ENCODE data around the gene FUCA1. TPM values are rescaled to one million over a fixed set of nuclear protein-coding genes. Genes with fewer than 3 reads are reported as not detected.

The FUCA1 gene
- total RNA-seq, 2 experiments from 2014 or later: 3.6 to 4.1 TPM

DNA sequence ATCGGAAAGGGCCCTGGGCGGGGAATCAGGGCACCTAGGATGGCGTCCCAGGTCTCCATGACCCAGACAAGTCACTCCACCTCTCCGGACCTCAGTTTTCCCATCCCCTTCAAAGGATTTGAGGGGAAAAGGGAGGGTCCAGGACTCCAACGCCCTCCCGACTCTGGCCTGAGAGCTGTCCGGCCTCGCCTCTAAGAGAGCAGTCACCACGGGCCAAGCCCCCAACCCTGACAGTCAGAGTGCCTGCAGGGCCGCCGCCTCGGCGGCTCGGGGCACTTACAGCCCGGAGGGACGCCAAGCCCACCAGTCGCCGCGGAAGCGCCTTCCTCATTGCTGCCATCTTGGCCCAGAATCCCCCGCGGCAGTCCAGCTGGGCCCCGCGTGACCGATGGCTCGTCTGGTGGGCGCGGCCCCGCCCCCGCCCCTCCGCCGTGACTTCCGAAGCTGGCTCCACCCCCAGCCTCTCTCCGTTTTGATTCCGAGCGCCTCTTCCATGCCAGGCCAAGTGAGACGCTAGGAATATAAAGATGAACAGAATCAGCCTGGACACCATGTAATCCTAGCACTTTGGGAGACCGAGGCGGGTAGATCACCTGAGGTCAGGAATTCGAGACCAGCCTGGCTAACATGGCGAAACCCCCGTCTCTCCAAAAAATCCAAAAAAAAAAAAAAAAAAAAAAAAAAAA is 42.9 kb downstream of the FUCA1 start, which contains the start of gene HMGCL:
HMGCL (minus strand) TSS at position 354 of the 686 bp plus-strand sequence; CDS start at position 340, 14 bp downstream.
- ATAC-seq (ENCODE audit: poor library complexity): peak; percentile 94
- DNase-seq: peak; percentile 72 to 94 (median 83)
- no peaks in the 10 kb centered on the region for H3K9me3 Mint-ChIP-seq
- H3K27me3 Mint-ChIP-seq: no peaks in the 10 kb centered on the region
- H3K27me3 ChIP-seq (ENCODE audit: control insufficient read depth in 1 of 2, insufficient read depth in 2 of 2, low read length in 2 of 2): no peaks in the 10 kb centered on the region
- intact Hi-C loops (cut with DNase I, micrococcal nuclease): loop anchor here (1.0 to 10.0 kb wide), 4 partner anchors 13 to 1510 kb away; partner anchors contain the start of genes FUCA1 (in 1 of the 2) and TMEM50A (in 1 of the 2)
- H3K27ac ChIP-seq (ENCODE audit: low read depth in 1 of 2, low read length in 2 of 2): peak within 1 kb of the TSS; percentile 84 to 92
- peaks cover 20% of the 10 kb centered on the region for H3K4me1 Mint-ChIP-seq (ENCODE audit: low read depth)
- ChIA-PET CTCF (interaction anchor here (0.9 to 5.5 kb wide), 4 partner anchors 15 to 134 kb away, joined by 3 to 44 read pairs (median 6); partner anchors contain the start of genes LYPLA2 and RPL11), POLR2A (interaction anchor here (0.6 to 2.3 kb wide), 18 partner anchors 14 to 1019 kb away, joined by 3 to 32 read pairs (median 3); partner anchors contain the start of genes ELOA, GALE, HNRNPR and PITHD1)
- H3K36me3 Mint-ChIP-seq (ENCODE audit: low read depth): peaks cover 16% of the 10 kb centered on the region
- H3K4me3 Mint-ChIP-seq: peak within 1 kb of the TSS; percentile 96
- H3K9me3 ChIP-seq (ENCODE audit: control insufficient read depth in 1 of 2, insufficient read depth in 1 of 2, low read length in 2 of 2): no peaks in the 10 kb centered on the region
- H3K4me3 ChIP-seq (ENCODE audit: low read length): peak within 1 kb of the TSS; percentile 93
- peaks cover 15% of the 10 kb centered on the region for H3K4me1 ChIP-seq (ENCODE audit: insufficient read depth, low read length)
- peak within 1 kb of the TSS; percentile 96 for H3K27ac Mint-ChIP-seq
- TF ChIP-seq, protein P1, sequence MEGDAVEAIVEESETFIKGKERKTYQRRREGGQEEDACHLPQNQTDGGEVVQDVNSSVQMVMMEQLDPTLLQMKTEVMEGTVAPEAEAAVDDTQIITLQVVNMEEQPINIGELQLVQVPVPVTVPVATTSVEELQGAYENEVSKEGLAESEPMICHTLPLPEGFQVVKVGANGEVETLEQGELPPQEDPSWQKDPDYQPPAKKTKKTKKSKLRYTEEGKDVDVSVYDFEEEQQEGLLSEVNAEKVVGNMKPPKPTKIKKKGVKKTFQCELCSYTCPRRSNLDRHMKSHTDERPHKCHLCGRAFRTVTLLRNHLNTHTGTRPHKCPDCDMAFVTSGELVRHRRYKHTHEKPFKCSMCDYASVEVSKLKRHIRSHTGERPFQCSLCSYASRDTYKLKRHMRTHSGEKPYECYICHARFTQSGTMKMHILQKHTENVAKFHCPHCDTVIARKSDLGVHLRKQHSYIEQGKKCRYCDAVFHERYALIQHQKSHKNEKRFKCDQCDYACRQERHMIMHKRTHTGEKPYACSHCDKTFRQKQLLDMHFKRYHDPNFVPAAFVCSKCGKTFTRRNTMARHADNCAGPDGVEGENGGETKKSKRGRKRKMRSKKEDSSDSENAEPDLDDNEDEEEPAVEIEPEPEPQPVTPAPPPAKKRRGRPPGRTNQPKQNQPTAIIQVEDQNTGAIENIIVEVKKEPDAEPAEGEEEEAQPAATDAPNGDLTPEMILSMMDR (IDR thresholded peaks at IDR 0.05): no peak
- no peaks in the 10 kb centered on the region for H3K36me3 ChIP-seq (ENCODE audit: insufficient read depth, low read length)

DNA sequence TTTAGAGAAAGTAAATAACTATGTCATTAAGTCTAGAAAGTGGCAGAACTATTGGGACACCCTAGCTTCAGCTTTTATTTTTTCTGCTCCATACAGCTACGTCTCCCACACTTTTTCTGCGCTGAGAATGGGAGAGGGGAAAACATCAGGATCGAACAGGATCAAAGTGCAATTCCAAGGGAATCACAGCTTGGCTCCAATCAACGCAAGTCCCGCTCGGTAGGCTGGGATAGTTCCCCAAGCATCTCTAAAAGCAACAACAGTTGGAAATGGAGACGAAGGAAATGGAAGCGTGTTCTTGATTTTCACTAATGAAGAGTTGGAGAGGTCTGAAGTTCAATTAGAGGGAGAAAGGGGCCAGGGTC is 43.4 kb downstream of the FUCA1 start:
- H3K9me3 Mint-ChIP-seq: no peaks in the 10 kb centered on the region
- peak; percentile 12 for ATAC-seq (ENCODE audit: poor library complexity)
- CTCF ChIA-PET: interaction anchor here (0.9 to 5.5 kb wide), 3 partner anchors 14 to 133 kb away, joined by 3 to 44 read pairs (median 7); partner anchors contain the start of gene RPL11

DNA sequence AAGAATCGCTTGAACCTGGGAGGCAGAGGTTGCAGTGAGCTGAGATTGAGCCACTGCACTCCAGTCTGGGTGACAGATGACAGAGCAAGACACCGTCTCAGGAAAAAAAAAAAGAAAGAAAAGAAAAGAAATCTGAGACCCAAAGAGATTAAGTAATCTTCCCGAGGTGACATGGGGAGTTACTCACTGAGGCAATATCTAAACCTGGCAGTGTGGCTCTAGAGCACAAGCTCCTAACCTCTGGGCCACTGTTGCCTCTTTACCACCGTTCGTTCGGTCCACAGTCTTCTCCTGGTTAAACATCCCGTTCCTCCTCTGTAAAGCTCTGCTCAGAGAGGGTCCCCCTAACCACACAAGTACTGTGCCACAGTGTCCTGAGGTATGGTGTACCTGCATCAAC is 44.3 kb downstream of the FUCA1 start:
- Mint-ChIP-seq H3K9me3 (no peaks in the 10 kb centered on the region), H3K27me3 (no peaks in the 10 kb centered on the region), H3K27ac (peak overlapping the region; percentile 96), H3K36me3 (ENCODE audit: low read depth) (peaks cover 19% of the 10 kb centered on the region), H3K4me1 (ENCODE audit: low read depth) (peaks cover 20% of the 10 kb centered on the region), H3K4me3 (peak overlapping the region; percentile 85)
- POLR2A ChIA-PET: interaction anchor here (1.5 to 2.1 kb wide), 3 partner anchors 14 to 32 kb away, joined by 3 to 32 read pairs (median 10); partner anchors contain the start of gene GALE
- no peaks in the 10 kb centered on the region for H3K27me3 ChIP-seq (ENCODE audit: control insufficient read depth in 1 of 2, insufficient read depth in 2 of 2, low read length in 2 of 2)
- intact Hi-C loops (cut with DNase I, micrococcal nuclease): loop anchor here in 1 of 2 experiments (2.0 to 10.0 kb wide), 2 partner anchors 21 to 1511 kb away; partner anchors contain the start of gene TMEM50A
- no peak overlapping the region for H3K4me3 ChIP-seq (ENCODE audit: low read length)
- DNase-seq (no peak), ATAC-seq (ENCODE audit: poor library complexity) (no peak)
- H3K27ac ChIP-seq (ENCODE audit: low read depth in 1 of 2, low read length in 2 of 2): no peak overlapping the region
- TF ChIP-seq, protein P1 (IDR thresholded peaks at IDR 0.05): no peak
- CTCF ChIA-PET: interaction anchor here (1.3 to 5.5 kb wide), 2 partner anchors 13 to 23 kb away, joined by 3 to 44 read pairs; partner anchors contain the start of gene GALE
- peaks cover 1% of the 10 kb centered on the region for H3K36me3 ChIP-seq (ENCODE audit: insufficient read depth, low read length)
- H3K4me1 ChIP-seq (ENCODE audit: insufficient read depth, low read length): peaks cover 15% of the 10 kb centered on the region
- no peaks in the 10 kb centered on the region for H3K9me3 ChIP-seq (ENCODE audit: control insufficient read depth in 1 of 2, insufficient read depth in 1 of 2, low read length in 2 of 2)

More for the DNA sequence above, 43.4 kb downstream of the FUCA1 start:
- Mint-ChIP-seq H3K27me3 (no peaks in the 10 kb centered on the region), H3K4me3 (peak overlapping the region; percentile 96), H3K4me1 (ENCODE audit: low read depth) (peaks cover 20% of the 10 kb centered on the region), H3K27ac (peak overlapping the region; percentile 96), H3K36me3 (ENCODE audit: low read depth) (peaks cover 19% of the 10 kb centered on the region)
- Histone ChIP-seq H3K27ac (ENCODE audit: low read depth in 1 of 2, low read length in 2 of 2) (peak overlapping the region; percentile 84 to 92), H3K36me3 (ENCODE audit: insufficient read depth, low read length) (no peaks in the 10 kb centered on the region), H3K9me3 (ENCODE audit: control insufficient read depth in 1 of 2, insufficient read depth in 1 of 2, low read length in 2 of 2) (no peaks in the 10 kb centered on the region), H3K4me1 (ENCODE audit: insufficient read depth, low read length) (peaks cover 15% of the 10 kb centered on the region), H3K4me3 (ENCODE audit: low read length) (peak overlapping the region; percentile 93), H3K27me3 (ENCODE audit: control insufficient read depth in 1 of 2, insufficient read depth in 2 of 2, low read length in 2 of 2) (no peaks in the 10 kb centered on the region)
- intact Hi-C loops (cut with DNase I, micrococcal nuclease): loop anchor here (1.0 to 10.0 kb wide), 4 partner anchors 14 to 1510 kb away; partner anchors contain the start of genes FUCA1 (in 1 of the 2) and TMEM50A (in 1 of the 2)
- POLR2A ChIA-PET: interaction anchor here (0.9 to 2.3 kb wide), 12 partner anchors 15 to 456 kb away, joined by 3 to 32 read pairs (median 4); partner anchors contain the start of genes ELOA, GALE, PITHD1 and PNRC2
- DNase-seq: no peak
- TF ChIP-seq, protein P1 (IDR thresholded peaks at IDR 0.05): no peak

Data from CD4-positive, alpha-beta T cell (primary cell).